GM21576 (cell line): ENCODE measurements around the gene SCRT2.
"Not testable (repeated sequence)": the region's sequence is repeated elsewhere in the genome, so short reads cannot be mapped to it uniquely, and the experiment has no call there.

ENCODE experiments used
- ATAC-seq: cut with Tn5 transposase; IDR thresholded peaks from one replicate; pipeline ENCODE4 v1.9.1; 2021; ENCODE audit warnings: mild to moderate bottlenecking, moderate library complexity; ENCODE audit not compliant: unreplicated experiment

The SCRT2 gene

DNA sequence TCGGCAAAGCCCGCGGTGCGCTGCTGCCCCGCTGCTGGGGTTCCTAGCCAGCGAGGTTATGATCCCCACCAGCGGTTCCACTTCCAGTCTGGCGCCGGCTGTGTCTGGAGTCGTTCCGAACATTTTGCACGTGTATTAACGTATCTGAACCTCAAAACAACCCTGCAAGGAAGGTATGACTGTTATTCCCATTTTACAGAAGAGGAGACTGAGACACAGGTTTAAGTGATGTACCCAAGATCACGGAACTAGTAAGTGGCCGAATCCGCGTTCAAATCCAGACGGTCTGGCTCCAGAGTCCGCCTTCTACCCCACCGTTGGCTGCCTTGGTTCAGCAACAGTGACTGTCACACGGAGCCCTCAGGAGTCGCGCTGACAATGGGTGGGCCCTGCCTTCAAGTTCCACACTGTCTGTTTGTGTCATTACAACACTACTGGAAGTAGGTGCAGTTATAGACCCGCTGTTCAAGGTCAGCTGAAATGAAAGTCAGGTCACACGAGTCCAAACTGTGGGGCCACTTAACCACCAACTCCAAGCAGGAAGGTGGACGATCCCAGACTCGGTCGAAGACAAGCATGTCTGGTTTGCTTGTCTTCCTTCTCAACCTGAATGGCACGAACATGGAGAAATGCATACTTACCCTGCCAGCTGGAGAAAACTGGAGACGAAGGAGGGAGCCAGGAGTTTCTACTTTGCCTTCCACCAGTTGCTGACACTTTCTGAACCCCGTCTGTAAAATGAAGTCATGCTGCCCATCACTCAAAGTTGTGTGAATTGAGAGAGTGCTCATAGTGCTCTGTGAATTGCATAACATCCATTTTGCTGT lies 21.8 kb downstream of the SCRT2 start:
- ATAC-seq = no peak

DNA sequence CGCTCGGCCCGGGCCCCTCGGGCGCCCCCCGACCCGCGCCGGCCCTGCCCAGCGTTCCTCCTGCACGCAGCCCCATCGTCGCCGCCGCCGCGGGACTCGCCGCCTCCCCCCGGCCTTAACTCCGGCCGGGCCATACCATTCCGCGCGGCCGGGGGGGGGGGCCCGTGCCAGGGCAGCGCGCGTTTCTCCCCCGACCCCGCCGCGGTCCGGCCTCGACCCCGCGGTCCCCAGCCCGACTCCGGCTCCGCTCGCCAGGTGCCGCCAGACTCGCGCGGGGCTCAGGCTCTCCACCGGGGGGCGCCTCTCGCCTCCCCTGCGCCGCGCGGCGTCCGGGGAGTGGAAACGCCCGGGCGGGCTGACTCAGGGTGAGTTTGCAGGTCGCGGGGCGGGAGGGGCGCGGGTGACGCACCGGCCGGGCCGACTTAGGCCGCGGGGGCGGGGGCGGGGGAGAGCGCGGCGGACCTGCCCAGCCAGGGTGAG lies 22.5 kb downstream of the SCRT2 start, which contains the start of gene SRXN1:
SRXN1 (minus strand) TSS at position 91 of the 480 bp plus-strand sequence; CDS start at position 76, 15 bp downstream.
- peak; percentile 80 for ATAC-seq

DNA sequence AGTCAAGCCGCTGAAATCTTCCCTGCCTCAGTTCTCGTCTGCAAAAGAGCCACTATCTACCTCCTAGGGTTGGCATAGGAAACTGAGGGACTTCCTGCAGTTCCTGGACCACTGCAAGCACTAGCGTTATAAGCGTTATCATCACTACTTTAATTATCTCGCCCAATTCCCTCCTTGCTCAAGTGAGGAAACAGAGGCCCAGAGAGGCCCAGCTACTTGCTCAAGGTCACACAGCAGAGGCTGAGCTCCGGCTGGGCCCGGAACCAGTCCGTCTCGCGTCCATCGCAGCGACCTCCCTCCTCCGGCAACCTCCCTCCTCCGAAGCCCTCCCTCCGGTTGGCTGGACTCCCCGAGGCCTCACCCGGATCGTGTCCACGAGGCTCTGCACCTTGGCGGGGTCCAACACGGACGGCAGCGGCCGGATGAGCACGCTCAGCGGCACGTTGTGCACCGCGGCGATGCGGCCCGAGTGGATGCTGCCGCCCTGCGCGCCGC lies 22.9 kb downstream of the SCRT2 start:
- ATAC-seq = peak; percentile 12

DNA sequence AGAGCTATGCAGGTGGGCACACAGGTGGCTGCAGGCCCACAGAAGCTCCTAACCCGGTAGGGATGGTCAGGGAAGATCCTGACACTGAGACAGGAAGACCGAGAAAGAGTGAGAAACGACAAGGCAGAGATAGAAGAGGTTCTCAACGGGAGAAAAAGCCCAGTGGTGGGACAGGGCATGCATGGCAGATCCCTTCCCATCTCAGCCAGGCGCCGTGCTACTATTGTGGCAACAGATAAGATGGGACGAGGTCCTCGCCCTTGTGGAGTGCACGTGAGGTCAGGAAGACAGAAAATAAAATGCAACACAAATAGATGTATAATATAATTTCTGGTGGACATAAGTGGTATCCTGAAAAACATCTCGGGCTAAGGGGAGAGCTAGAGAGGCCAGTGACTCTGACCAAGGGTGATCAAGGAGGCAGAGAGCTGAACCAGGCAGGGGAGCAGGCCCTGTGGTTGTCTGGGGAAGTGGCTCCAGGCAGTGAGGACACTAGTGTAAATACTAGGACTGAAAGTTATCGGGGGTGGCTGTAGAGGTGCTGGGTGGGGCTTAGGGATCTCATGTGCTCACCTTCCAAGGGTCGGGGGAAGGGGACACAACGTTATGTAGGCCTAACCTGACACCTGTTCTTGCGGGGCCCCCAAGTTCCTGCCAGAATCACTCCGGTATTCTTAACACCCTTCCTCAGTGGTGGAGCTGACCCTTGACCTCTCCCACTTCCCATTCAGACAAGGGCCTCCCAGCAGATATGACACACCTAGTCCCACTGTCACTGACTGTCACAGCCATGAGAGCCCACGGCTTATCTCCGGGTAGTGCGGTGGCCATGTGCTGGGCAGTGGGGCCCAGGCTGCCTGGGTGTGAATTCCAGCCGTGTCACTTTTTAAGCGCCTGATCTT lies 23.6 kb downstream of the SCRT2 start:
- ATAC-seq = no peak

DNA sequence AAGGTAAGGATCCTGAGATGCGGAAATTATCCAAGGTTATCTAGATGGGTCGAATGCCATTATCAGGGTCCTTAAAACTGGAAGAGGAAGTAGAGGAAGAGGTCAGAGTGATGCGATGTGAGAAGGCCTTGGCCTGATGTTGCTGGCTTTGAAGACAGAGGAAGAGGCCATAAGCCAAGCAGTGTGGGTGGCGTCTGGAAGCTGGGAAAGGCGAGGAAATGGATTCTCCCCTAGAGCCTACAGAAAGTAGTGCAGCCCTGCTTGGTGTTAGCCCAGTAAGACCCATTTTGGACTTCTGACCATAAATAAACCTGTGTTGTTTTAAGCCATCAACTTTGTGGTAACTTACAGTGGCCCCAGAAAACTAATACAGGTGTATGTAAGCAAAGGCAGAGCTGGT lies 24.6 kb downstream of the SCRT2 start:
- ATAC-seq = no peak

DNA sequence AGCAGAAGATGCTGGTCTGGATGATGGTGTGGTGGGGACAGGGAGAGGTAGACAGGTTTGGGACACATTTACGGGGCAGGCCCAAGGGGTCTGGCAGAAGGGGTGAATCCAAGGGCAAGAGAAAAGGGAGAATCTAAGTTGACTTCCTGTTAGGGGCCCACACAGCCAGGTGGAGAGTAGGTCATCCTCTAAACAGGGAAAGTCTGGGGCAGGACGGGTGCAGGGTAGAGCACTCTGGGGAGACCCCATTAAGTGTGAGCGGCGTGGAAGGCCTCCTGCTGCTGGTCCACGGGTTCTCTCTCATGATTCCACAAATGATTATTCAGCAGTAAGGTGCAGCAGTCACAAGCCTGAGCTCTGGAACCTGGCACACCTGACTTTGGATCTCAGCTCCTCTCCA lies 25.3 kb downstream of the SCRT2 start:
- no peak for ATAC-seq

DNA sequence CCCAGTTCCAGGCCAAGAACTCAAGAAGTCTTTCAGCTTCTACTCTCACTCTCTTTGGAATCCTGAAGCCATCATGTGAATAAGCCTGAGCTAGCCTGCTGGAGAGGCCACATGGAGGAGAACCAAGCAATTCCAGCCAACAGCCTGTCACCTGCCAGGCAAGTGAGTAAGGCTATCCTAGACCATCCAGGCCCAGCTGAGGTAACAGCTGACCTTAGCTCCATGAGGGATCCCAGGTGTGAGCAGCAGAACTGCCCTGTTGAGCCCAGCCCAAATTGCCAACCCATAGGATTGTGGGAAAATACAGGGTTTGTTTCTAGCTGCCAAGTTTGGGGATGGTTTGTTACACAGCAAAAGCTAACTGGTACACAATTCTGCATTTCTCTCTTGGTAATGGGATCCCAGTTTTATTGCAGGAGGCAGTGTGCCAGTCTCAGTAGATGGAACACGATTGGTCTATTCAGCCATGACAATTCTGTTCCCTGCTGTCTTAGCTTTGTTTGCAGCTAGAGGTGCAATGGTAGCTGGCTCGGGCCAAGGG lies 28.1 kb downstream of the SCRT2 start:
- no peak for ATAC-seq

DNA sequence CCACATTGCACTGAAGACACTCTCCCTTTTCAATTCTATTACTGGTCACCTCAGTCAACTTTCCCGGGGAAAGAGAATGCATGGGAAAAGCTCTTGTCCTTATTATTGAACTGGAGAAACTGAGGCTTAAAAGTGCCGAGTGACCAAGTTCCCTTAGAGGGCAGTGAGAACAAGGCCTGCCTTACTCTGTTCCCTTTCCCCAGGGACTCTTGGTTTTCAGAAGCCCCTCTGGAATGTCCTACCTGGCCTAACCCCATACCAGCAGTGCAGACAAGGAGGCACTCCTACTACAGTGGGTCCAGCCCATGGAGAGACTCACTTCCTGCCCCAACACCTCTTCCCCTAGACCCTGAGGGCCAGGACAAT lies 28.8 kb downstream of the SCRT2 start:
- ATAC-seq = no peak

DNA sequence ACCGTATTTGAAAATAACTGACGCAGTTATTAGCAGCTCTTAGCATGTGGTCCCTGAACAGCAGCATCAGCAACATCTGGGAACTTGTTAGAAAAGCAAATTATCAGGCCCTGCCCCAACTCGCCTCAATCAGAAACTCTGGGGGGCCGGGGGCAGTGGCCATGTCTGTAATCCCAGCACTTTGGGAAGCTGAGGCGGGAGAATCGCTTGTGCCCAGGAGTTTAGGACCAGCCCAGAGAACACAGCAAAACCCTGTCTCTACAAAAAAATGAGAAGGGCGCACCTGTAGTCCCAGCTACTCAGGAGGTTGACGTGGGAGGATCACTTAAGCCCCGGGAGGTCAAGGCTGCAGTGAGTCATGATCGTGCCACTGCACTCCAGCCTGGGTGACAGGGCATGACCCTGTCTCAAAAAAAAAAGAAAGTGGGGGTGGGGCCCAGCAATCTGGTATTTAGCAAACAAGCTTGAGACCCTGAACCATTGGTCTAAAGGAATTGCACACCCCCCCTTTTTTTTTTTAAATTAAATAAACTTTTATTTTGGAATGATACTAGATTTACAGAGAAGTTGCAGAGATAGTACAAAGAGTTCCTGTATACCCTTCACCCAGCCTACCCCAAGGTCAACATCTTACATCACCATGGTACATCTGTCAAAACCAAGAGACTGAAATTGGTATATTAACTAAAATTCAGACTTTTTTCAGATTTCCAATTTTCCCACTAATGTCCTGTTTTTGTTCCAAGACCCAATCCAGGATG lies 29.3 kb downstream of the SCRT2 start:
- ATAC-seq = no peak

DNA sequence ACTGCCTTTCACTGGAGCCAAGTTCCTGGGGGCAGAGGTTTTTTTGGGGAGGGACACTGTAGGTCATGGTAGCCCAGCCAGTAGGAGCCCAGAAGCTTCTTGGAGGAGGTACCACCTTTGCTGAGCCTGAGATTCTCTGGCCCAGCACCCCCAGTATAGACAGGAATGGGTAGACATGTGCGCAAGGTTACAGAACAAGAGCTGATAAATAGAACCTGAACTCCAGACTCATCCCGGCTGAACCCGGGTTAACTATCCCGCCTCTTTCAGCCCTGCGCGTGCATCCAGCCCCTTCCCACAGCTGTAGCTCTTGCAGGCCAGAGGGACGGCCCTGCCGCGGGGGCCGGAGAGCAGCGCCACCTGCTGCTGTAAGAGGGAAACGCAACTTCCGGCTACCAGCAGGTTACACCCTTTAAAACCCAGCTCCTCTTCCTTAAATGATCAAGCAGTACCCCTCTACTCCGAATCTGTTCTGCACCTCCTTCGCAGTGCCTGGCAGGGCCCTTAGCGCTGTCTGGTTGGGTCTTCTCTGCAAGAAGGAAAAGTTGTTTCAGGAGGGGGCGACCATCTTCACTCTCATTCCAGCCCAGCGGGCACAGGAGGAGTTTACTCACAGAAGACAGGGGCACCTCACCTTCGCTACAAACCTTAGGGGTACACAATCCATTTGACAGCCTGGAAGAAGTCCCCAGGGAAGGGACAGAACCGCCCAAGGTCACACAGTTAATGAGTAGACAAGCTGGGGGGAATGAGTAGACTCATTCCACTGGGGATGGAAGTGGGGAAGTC lies 30.1 kb downstream of the SCRT2 start:
- no peak for ATAC-seq

DNA sequence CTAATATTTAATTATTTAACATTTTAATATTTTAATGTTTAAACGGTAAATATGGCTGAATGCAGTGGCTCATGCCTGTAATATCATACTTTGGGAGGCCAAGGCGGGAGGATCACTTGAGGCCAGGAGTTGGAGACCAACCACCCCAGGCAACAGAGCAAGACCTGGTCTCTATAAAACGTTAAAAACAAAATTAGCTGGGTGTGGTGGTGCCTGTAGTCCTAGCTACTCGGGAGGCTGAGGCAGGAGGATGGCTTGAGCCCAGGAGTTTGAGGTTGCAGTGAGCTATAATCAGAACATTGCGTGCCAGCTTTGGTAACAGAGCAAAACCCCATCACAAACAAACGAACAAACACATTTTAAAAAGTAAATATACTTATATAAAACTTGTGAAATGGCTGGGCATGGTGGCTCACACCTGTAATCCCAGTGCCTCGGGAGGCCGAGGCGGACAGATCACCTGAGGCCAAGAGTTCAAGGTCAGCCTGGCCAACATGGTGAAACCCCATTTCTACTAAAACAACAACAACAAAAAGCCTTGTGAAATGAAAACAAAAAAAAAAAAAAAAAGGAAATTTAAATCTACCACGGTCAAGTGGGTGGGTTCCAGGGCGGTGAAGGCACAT lies 30.8 kb downstream of the SCRT2 start:
- no peak for ATAC-seq

DNA sequence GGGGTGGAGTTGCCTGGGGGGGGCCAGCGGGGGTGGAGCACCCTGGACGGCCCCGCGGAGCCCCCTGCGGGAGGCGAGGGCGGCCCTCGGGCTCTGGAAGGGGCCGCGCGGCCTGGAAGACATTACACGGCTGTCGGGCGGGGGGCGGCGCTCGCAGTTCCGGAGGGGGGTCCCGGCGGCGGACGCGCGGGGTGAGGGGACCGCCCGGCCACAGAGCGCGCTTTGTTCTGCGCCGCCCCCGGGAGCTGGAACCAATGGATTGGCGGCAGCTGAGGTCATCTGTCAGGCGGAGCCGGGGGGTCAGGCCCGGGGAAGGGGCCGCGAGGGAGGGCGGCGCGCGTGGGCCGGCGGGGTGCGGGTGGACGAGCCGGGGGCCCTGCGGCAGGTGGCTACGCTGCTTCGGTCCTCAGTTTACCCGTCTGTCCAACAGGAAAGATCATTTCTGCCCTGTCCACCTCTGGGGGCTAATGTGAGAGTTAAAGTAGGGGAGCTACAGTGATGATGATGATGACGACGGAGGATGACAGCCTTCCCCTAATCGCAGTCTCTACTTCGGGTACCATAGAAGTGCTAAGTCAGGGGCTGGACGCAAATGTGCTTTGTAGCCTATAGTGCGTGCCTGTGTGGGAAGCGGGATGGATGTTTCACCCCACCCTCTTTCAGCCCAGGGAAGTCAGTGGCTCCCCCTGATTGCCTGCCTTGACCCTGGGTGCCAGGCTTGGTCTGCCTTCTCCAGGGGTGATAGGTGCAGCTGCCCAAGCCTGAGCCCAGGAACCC lies 33.0 kb downstream of the SCRT2 start:
- no peak for ATAC-seq

DNA sequence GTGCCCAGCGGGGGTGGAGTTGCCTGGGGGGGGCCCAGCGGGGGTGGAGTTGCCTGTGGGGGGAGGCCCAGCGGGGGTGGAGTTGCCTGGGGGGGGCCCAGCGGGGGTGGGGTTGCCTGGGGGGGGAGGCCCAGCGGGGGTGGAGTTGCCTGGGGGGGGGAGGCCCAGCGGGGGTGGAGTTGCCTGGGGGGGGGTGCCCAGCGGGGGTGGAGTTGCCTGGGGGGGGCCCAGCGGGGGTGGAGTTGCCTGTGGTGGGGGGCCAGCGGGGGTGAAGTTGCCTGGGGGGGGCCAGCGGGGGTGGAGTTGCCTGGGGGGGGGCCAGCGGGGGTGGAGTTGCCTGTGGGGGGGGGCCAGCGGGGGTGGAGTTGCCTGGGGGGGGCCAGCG lies 33.6 kb downstream of the SCRT2 start:
- ATAC-seq = not testable (repeated sequence)

DNA sequence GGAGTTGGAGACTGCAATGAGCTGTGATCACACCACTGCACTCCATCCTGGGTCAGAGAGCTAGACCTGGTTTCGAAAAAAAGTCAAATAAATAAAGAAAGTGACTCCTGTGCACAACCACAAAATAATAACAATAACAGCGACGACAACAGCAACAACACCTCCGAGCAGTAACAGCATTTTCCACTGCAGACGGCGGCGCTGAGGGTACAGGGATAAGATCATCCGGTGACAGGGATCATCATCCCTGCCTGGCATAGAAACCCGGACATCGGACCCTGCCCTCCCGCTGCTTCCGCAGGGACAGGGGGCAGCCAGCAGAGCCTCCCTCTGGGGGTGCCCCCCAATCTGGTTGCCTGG lies 34.1 kb downstream of the SCRT2 start:
- ATAC-seq = no peak

DNA sequence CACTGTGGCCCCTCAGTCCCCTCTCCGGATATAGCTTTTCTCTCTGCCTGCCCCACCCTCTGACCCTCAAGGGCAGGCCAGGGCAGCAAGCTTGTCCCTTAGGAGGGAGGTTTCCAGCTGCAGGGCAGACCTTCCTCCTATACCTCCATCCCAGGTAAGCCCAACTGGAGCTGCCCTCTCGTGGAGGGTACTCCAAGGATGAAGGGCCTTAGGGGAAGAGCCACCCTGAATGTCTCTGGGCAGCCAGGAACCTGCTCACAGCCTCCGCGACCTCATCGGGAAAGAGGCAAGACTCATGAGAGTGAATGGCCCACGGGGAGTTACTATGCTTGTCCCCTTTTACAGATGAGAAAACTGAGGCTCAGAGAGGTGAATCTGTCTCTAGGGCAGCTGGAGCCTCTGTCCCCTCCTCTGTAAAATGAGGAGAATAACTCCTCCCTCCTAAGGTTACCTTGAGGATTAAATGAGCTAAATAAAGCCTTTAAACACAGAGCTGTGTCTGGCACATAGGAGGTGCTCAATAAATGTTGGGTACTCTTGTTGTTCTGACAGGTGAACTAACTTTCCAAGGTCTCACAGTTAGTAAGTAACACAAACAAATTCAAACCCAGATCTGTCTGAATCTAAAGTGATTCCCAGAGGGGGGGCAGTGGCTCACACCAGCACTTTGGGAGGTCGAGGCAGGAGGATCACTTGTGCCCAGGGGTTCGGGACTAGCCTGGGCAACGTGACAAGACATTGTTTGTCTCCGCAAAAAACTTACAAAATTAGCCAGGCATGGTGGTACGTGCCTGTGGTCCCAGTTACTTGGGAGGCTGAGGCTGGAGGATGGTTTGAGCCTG lies 34.7 kb downstream of the SCRT2 start:
- ATAC-seq = no peak

DNA sequence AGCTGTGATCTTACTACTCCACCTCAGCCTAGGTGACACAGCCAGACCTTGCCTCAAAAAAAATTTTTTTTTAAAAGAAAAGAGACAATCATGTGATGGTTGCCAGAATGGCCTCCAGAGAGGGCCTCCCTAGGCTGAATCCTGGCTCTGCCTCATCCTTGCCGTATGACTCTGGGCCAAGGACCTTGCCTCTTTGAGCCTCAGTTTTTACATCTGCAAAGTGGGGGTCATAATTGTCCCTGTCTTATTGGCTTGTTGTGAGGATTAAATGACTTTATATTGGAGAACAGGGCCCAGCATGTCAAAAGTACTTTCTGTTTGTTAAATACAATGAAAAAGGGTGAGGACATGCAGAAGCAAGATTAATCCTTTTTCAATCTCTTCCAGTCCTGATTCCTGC lies 37.0 kb downstream of the SCRT2 start:
- no peak for ATAC-seq

DNA sequence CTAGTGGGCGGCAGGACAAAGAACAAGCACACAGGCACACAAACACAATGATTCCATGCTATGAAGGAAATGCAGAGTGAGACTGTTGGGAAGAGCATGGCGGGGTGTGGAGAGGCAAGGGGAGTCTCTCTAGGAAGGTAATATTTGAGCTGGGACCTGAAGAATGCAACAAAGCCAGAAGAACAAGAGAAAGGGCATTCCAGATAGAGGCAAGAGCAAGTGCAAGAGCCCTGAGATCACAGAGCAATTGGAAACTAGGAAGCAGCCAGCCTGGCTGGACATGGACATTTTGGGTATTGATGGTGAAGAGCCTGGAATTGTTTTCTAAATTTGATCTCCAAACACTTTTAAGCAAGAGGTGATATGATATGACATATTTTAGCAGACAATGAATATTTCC lies 38.0 kb downstream of the SCRT2 start:
- ATAC-seq = no peak

DNA sequence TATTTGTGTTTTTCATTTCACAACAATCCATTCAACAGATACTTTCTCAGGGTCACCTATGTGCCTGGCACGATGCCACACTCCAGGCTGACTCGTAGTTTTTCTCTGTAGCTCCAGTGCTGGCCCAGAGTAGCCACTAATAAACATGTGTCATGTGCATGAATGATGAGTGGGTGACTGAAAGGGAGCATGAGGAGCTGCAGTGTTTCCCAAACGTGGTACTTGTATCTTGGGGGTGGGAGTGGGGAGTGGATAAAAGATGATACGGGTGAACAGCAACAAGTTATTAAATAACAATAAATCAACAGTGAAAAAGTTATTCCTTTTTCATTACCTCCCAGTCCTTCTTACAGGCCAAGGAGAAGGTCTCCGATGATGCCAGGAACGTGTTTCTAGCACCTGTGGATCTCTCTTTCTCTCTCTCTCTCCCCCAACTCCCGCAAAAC lies 39.7 kb downstream of the SCRT2 start:
- ATAC-seq = no peak
